Fibroblast of lung (primary cell): ENCODE data around the gene MCRS1. TPM values are rescaled to one million over a fixed set of nuclear protein-coding genes. Genes with fewer than 3 reads are reported as not detected.
A peak's percentile ranks its signal among the peaks of the same experiment; 100 is the strongest.

ENCODE experiments used
- DNase-seq, 2 donors: peaks; one replicate each; pipeline versions ENCODE4 v3.0.0 to v3.0.0-alpha.2; 2010; ENCODE audit warnings: low read depth in 2 of 2
- H2AFZ ChIP-seq: 2 replicates; pipeline ENCODE4 v1.5.1; 2012; ENCODE audit warnings: low read length, control low read depth, inconsistent platforms
- H3K27ac ChIP-seq: 2 replicates; pipeline ENCODE4 v1.5.1; 2011; ENCODE audit warnings: low read length, control low read depth; ENCODE audit not compliant: insufficient read depth
- H3K27me3 ChIP-seq: 2 replicates; pipeline ENCODE4 v1.5.1; 2011; ENCODE audit warnings: mild to moderate bottlenecking, low read length; ENCODE audit not compliant: control insufficient read depth, insufficient read depth
- H3K36me3 ChIP-seq: 2 replicates; pipeline ENCODE4 v1.5.1; 2011; ENCODE audit warnings: low read length; ENCODE audit not compliant: control insufficient read depth, insufficient read depth
- H3K4me1 ChIP-seq: 2 replicates; pipeline ENCODE4 v1.5.1; 2011; ENCODE audit warnings: low read length; ENCODE audit not compliant: control insufficient read depth, insufficient read depth; ENCODE audit errors: extremely low read depth
- H3K4me2 ChIP-seq: 2 replicates; pipeline ENCODE4 v1.5.1; 2011; ENCODE audit warnings: low read length, control low read depth; ENCODE audit not compliant: insufficient read depth; ENCODE audit errors: extremely low read depth
- H3K4me3 ChIP-seq, 4 experiments: fragments of 200-600 bp in 1 of 4; sonication (generic) in 1 of 4; replicated peaks in 1 of 4; 2 replicates each; pipeline ENCODE4 v1.5.1; 2011 to 2016; ENCODE audit warnings: low read length in 4 of 4, low read depth in 3 of 4, mild to moderate bottlenecking in 3 of 4, control low read depth in 2 of 4, inconsistent platforms in 1 of 4, mixed read lengths in 1 of 4; ENCODE audit not compliant: insufficient read depth in 1 of 4; ENCODE audit errors: control extremely low read depth in 1 of 4
- H3K79me2 ChIP-seq: 2 replicates; pipeline ENCODE4 v1.5.1; 2012; ENCODE audit warnings: mild to moderate bottlenecking, low read length, inconsistent platforms; ENCODE audit not compliant: control insufficient read depth, insufficient read depth
- H3K9ac ChIP-seq: 2 replicates; pipeline ENCODE4 v1.5.1; 2011; ENCODE audit warnings: mild to moderate bottlenecking, low read length, control low read depth; ENCODE audit not compliant: insufficient read depth
- H3K9me3 ChIP-seq: 2 replicates; pipeline ENCODE4 v1.5.1; 2012; ENCODE audit warnings: low read depth, low read length; ENCODE audit not compliant: control insufficient read depth, insufficient read depth
- H4K20me1 ChIP-seq: 2 replicates; pipeline ENCODE4 v1.5.1; 2011; ENCODE audit warnings: low read length; ENCODE audit not compliant: control insufficient read depth, insufficient read depth; ENCODE audit errors: extremely low read depth
- EZH2 ChIP-seq: IDR thresholded peaks from 2 replicates; pipeline ENCODE4 v1.5.1; 2012; ENCODE audit warnings: low read length, control low read depth, mild to moderate bottlenecking; ENCODE audit errors: missing control alignments
- polyA minus RNA-seq: library from RNA; depleted of rRNA, polyadenylated mRNA; stranded (reverse); fragments of >200 nt; gene quantifications from 2 replicates; pipeline ENCODE4 v1.2.3, GENCODE V29; 2011; ENCODE audit warnings: low replicate concordance
- polyA plus RNA-seq, 2 donors: library from polyadenylated mRNA; depleted of rRNA in 1 of 2; stranded (reverse) in 1 of 2; unstranded in 1 of 2; fragments of >200 nt; gene quantifications; 2 replicates each; pipeline ENCODE4 v1.2.1, GENCODE V29; 2011 to 2012; ENCODE audit warnings: missing spikeins in 1 of 2
- total RNA-seq: library from RNA; depleted of rRNA; stranded (reverse); fragments of >200 nt; gene quantifications from 2 replicates; pipeline ENCODE4 v1.2.1, GENCODE V29; 2014
- TF ChIP-seq, protein P1 (sequence below), 2 donors: IDR thresholded peaks in 1 of 2; conservative IDR thresholded peaks in 1 of 2; 1 replicate in 1 of 2; 2 replicates in 1 of 2; pipeline ENCODE4 v1.5.1; 2011 to 2012; ENCODE audit warnings: low read length in 2 of 2, control low read depth in 1 of 2, inconsistent platforms in 1 of 2, low read depth in 1 of 2, mild to moderate bottlenecking in 1 of 2

The MCRS1 gene, protein sequence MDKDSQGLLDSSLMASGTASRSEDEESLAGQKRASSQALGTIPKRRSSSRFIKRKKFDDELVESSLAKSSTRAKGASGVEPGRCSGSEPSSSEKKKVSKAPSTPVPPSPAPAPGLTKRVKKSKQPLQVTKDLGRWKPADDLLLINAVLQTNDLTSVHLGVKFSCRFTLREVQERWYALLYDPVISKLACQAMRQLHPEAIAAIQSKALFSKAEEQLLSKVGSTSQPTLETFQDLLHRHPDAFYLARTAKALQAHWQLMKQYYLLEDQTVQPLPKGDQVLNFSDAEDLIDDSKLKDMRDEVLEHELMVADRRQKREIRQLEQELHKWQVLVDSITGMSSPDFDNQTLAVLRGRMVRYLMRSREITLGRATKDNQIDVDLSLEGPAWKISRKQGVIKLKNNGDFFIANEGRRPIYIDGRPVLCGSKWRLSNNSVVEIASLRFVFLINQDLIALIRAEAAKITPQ
- total RNA-seq: 37.5 and 52.2 TPM in 2 replicates
- 51.1 and 55.4 TPM in 2 replicates for polyA plus RNA-seq
- 43.0 and 57.5 TPM in 2 replicates for polyA plus RNA-seq (2012)
- polyA minus RNA-seq: 103 and 119 TPM in 2 replicates

GRCh38 chr12:49567611-49568441 is at the start of gene MCRS1:
TSS of gene MCRS1 (minus strand) at chr12:49568142. CDS start at chr12:49566731, 1,411 bp downstream.
- peak within 1 kb of the TSS; percentile 99 for H2AFZ ChIP-seq
- peaks cover 17% of the 10 kb centered on the region for H3K36me3 ChIP-seq
- TF ChIP-seq, protein P1, sequence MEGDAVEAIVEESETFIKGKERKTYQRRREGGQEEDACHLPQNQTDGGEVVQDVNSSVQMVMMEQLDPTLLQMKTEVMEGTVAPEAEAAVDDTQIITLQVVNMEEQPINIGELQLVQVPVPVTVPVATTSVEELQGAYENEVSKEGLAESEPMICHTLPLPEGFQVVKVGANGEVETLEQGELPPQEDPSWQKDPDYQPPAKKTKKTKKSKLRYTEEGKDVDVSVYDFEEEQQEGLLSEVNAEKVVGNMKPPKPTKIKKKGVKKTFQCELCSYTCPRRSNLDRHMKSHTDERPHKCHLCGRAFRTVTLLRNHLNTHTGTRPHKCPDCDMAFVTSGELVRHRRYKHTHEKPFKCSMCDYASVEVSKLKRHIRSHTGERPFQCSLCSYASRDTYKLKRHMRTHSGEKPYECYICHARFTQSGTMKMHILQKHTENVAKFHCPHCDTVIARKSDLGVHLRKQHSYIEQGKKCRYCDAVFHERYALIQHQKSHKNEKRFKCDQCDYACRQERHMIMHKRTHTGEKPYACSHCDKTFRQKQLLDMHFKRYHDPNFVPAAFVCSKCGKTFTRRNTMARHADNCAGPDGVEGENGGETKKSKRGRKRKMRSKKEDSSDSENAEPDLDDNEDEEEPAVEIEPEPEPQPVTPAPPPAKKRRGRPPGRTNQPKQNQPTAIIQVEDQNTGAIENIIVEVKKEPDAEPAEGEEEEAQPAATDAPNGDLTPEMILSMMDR (conservative IDR thresholded peaks at IDR 0.05 in 1 of 2, IDR thresholded peaks at IDR 0.05 in 1 of 2; ENCODE audit: low read depth in 1 of 2, low read length in 2 of 2): no peak
- no peak for TF ChIP-seq EZH2
- H3K4me1 ChIP-seq: peaks cover 3% of the 10 kb centered on the region
- peak within 1 kb of the TSS; percentile 99 for H3K9ac ChIP-seq
- H4K20me1 ChIP-seq: no peaks in the 10 kb centered on the region
- peak within 1 kb of the TSS; percentile 100 for H3K4me2 ChIP-seq
- no peaks in the 10 kb centered on the region for H3K27me3 ChIP-seq
- H3K79me2 ChIP-seq: peaks cover 24% of the 10 kb centered on the region
- no peaks in the 10 kb centered on the region for H3K9me3 ChIP-seq
- H3K4me3 ChIP-seq: peak within 1 kb of the TSS; percentile 77 to 100 (median 96)
- H3K27ac ChIP-seq: peak within 1 kb of the TSS; percentile 98
- peak; percentile 85 to 93 for DNase-seq

DNA sequence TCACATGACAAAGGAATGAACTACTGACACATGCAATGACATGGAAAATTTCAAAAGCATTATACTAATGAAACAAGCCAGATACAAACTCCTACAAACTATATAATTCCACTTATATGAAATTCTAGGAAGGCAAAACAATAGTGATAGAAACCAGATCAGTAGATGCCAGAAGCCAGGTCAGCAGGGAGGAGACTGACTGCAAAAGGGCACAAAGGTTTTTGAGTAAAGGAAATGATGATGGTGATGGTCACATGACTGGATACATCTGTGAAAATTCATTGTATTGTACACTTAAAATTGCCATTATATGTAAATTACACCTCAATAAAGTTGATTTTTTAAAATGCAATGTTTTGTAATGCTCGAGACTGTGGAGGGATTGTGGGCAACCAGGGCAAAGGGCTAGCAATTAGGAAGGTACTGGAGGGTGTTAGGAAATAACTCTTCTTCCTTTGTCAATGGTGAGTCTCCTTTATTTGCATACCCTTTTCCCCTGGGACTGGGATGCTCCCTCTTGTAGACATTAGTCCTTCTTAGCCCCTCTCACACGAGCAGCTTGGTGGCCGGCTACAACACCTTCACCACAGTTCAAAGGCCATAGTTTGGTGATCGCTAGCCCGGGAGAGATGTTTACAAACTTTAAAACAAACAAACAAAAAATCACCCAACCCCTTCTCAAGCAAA is 48.7 kb upstream of the MCRS1 start:
- Histone ChIP-seq H3K27me3 (peaks cover 3% of the 10 kb centered on the region), H4K20me1 (no peaks in the 10 kb centered on the region), H2AFZ (no peak overlapping the region), H3K4me2 (no peak overlapping the region), H3K4me1 (peaks cover under 1% of the 10 kb centered on the region), H3K4me3 (no peak overlapping the region), H3K9me3 (no peaks in the 10 kb centered on the region), H3K27ac (no peak overlapping the region), H3K36me3 (no peaks in the 10 kb centered on the region), H3K9ac (no peak overlapping the region), H3K79me2 (no peaks in the 10 kb centered on the region)
- no peak for DNase-seq
- TF ChIP-seq, protein P1 (conservative IDR thresholded peaks at IDR 0.05 in 1 of 2, IDR thresholded peaks at IDR 0.05 in 1 of 2; ENCODE audit: low read depth in 1 of 2, low read length in 2 of 2): no peak
- no peak for TF ChIP-seq EZH2
